Activated CD4-positive, alpha-beta T cell treated with anti-CD3 and anti-CD28 coated beads, Interleukin-2, amount 50 U/mL, for 1 hour (primary cell): ENCODE results near the gene L3MBTL4.

Experiments used
- DNase-seq: peaks from one replicate; pipeline ENCODE4 v3.0.0-alpha.2; 2020

Gene L3MBTL4

GRCh38 chr18:5944448-5944847, 470.3 kb downstream of the L3MBTL4 start:
- DNase-seq: no peak

- DNase-seq: no peak
Observed at GRCh38 chr18:5943514-5943913, 471.2 kb downstream of the L3MBTL4 start.

- DNase-seq: no peak
Observed at GRCh38 chr18:5942591-5942990, 472.1 kb downstream of the L3MBTL4 start.

- DNase-seq: no peak
Observed at GRCh38 chr18:5941890-5942289, 472.8 kb downstream of the L3MBTL4 start.

GRCh38 chr18:5939801-5940667, 474.7 kb downstream of the L3MBTL4 start:
- no peak for DNase-seq

- no peak for DNase-seq
Observed at GRCh38 chr18:5937795-5938194, 476.9 kb downstream of the L3MBTL4 start.

- no peak for DNase-seq
Observed at GRCh38 chr18:5937121-5937520, 477.6 kb downstream of the L3MBTL4 start.

GRCh38 chr18:5930789-5931188, 483.9 kb downstream of the L3MBTL4 start:
- no peak for DNase-seq

- DNase-seq: no peak
Observed at GRCh38 chr18:5918205-5918858, 496.4 kb downstream of the L3MBTL4 start.

- no peak for DNase-seq
Observed at GRCh38 chr18:5914951-5915350, 499.8 kb downstream of the L3MBTL4 start.

- DNase-seq: no peak
Observed at GRCh38 chr18:5914016-5914415, 500.7 kb downstream of the L3MBTL4 start.

GRCh38 chr18:5912566-5912965, 502.1 kb downstream of the L3MBTL4 start:
- DNase-seq: no peak

- no peak for DNase-seq
Observed at GRCh38 chr18:5909125-5909524, 505.6 kb downstream of the L3MBTL4 start.
